ENCODE measurements around the gene CDCA3. TPM values are rescaled to one million over a fixed set of nuclear protein-coding genes. Genes with fewer than 3 reads are reported as not detected.

Gene CDCA3
- total RNA-seq, 1 experiment from 2014 or later = 61.8 TPM

- ATAC-seq (no peak), DNase-seq (ENCODE audit: low spot score) (no peak)
- Mint-ChIP-seq H3K4me3 (no peak overlapping the region), H3K36me3 (peaks cover 46% of the 10 kb centered on the region), H3K4me1 (peaks cover 14% of the 10 kb centered on the region), H3K27ac (no peak overlapping the region), H3K27me3 (ENCODE audit: low read depth) (no peaks in the 10 kb centered on the region), H3K9me3 (no peaks in the 10 kb centered on the region)
- ChIA-PET POLR2A (interaction anchor here (1.4 kb wide), 1 partner anchor 14 kb away, joined by 3 read pairs; the partner anchor contains the start of gene CDCA3), CTCF (interaction anchor here (0.5 to 5.1 kb wide), 3 partner anchors 15 to 71 kb away, joined by 3 to 54 read pairs (median 15); partner anchors contain the start of genes CDCA3 and USP5)
- TF ChIP-seq GTF2I (CRISPR knock-in tag; conservative IDR thresholded peaks at IDR 0.05) = no peak
- TF ChIP-seq ATF6 (CRISPR knock-in tag; IDR thresholded peaks at IDR 0.05) = no peak
- TF ChIP-seq ETV6 (CRISPR knock-in tag; IDR thresholded peaks at IDR 0.05) = no peak
- TF ChIP-seq NR2C2 (CRISPR knock-in tag; IDR thresholded peaks at IDR 0.05) = no peak
- no peak for TF ChIP-seq ZMAT4 (CRISPR knock-in tag; IDR thresholded peaks at IDR 0.05)
- TF ChIP-seq MXD4 (CRISPR knock-in tag; IDR thresholded peaks at IDR 0.05; ENCODE audit: borderline replicate concordance) = no peak
- TF ChIP-seq ESRRA (CRISPR knock-in tag; IDR thresholded peaks at IDR 0.05; ENCODE audit: borderline replicate concordance) = no peak
- no peak for TF ChIP-seq ZNF671 (CRISPR knock-in tag; IDR thresholded peaks at IDR 0.05)
- no peak for TF ChIP-seq IRF2 (CRISPR knock-in tag; IDR thresholded peaks at IDR 0.05; ENCODE audit: borderline replicate concordance, low read depth)
- no peak for TF ChIP-seq GRHL2 (CRISPR knock-in tag; IDR thresholded peaks at IDR 0.05; ENCODE audit: insufficient replicate concordance, severe bottlenecking)
- TF ChIP-seq ZNF396 (CRISPR knock-in tag; IDR thresholded peaks at IDR 0.05; ENCODE audit: borderline replicate concordance) = no peak
- TF ChIP-seq SP1 (CRISPR knock-in tag; conservative IDR thresholded peaks at IDR 0.05) = no peak
Measured at GRCh38 chr12:6837370-6838060, 13.6 kb downstream of the CDCA3 start.

- Mint-ChIP-seq H3K4me3 (no peak overlapping the region), H3K36me3 (peaks cover 48% of the 10 kb centered on the region), H3K4me1 (peaks cover 14% of the 10 kb centered on the region), H3K27ac (no peak overlapping the region), H3K27me3 (ENCODE audit: low read depth) (no peaks in the 10 kb centered on the region), H3K9me3 (no peaks in the 10 kb centered on the region)
- DNase-seq (ENCODE audit: low spot score) = no peak
- ChIA-PET CTCF (interaction anchor here (0.5 to 5.1 kb wide), 6 partner anchors 15 to 83 kb away, joined by 3 to 54 read pairs (median 14); partner anchors contain the start of genes CDCA3, MLF2, PTMS and USP5), POLR2A (interaction anchor here (1.4 kb wide), 1 partner anchor 14 kb away, joined by 3 read pairs; the partner anchor contains the start of gene CDCA3)
- ATAC-seq = no peak
- TF ChIP-seq ARID4B (CRISPR knock-in tag; IDR thresholded peaks at IDR 0.05; ENCODE audit: borderline replicate concordance) (no peak), MAX (CRISPR knock-in tag; IDR thresholded peaks at IDR 0.05) (no peak), ELF4 (CRISPR knock-in tag; IDR thresholded peaks at IDR 0.05; ENCODE audit: low read depth) (no peak), ZBTB43 (CRISPR knock-in tag; IDR thresholded peaks at IDR 0.05) (no peak), EMX1 (CRISPR knock-in tag; IDR thresholded peaks at IDR 0.05) (no peak), NR3C1 (CRISPR knock-in tag; conservative IDR thresholded peaks at IDR 0.05; ENCODE audit: low read depth) (no peak), ZNF121 (CRISPR knock-in tag; IDR thresholded peaks at IDR 0.05) (no peak), AR (CRISPR knock-in tag; IDR thresholded peaks at IDR 0.05) (no peak), TP53 (CRISPR knock-in tag; IDR thresholded peaks at IDR 0.05) (no peak), NFE2L1 (CRISPR knock-in tag; IDR thresholded peaks at IDR 0.05) (no peak), ZNF317 (CRISPR knock-in tag; IDR thresholded peaks at IDR 0.05; ENCODE audit: borderline replicate concordance, low read depth) (no peak), GRHL2 (CRISPR knock-in tag; IDR thresholded peaks at IDR 0.05; ENCODE audit: insufficient replicate concordance, severe bottlenecking) (no peak)
Measured at GRCh38 chr12:6836851-6837250, 14.2 kb downstream of the CDCA3 start.
